ENCODE measurements around the gene PNPLA5. TPM values are rescaled to one million over a fixed set of nuclear protein-coding genes. Genes with fewer than 3 reads are reported as not detected.

PNPLA5 gene
- total RNA-seq, 1 donor from 2014 or later = not detected

DNA sequence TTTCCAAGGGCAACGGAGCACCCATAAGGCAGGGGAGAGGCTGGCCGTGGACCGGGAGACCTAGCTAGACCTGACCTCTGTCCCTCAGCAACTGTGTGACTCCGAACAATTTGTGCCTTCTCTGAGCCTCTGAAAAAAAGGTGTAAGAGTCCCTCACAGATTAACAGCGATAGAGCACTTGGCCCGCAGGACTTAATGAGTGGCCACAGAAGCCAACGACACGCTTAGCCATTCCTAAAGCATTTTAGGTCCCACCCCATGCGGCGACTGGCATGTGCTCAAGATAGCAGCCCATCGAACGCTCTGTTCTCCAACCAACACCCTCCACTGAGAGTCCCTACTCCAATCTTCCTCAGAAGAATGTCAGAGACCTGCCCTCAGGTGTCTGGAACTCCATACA, 31.0 kb downstream of the PNPLA5 start:
- H3K9me3 ChIP-seq (replicated peaks) = peaks cover 16% of the 10 kb centered on the region
- no peak for DNase-seq
- no peak overlapping the region for H3K27ac ChIP-seq (replicated peaks)
- no peak for TF ChIP-seq CTCF (IDR thresholded peaks at IDR 0.05; ENCODE audit: borderline replicate concordance)
- peaks cover 5% of the 10 kb centered on the region for H3K4me1 ChIP-seq
- H3K27me3 ChIP-seq (ENCODE audit: low read depth) = peaks cover 77% of the 10 kb centered on the region
- no peak overlapping the region for H3K4me3 ChIP-seq
- H3K36me3 ChIP-seq = no peaks in the 10 kb centered on the region
- intact Hi-C loops (cut with micrococcal nuclease) = no loop called here

DNA sequence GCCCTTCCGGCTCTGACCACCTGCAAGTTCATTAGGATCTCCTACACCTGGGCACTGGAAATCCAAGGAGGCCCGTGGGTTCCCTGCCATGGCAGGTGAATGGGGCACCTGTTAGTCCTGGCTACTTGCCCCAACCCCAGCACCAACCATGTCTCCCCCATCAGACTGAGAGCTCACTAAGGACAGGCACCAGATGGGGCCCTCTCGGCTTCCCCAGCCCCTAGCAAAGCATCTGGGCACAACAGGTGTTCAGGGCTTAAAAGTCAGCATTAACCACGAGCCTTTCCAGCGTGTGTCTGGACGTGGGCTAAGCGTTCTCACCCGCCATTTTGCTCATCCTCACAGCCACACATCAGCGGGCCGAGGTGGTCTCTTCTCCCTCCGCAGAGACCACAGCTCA, 31.7 kb downstream of the PNPLA5 start:
- intact Hi-C loops (cut with micrococcal nuclease) = no loop called here
- H3K27me3 ChIP-seq (ENCODE audit: low read depth) = peaks cover 72% of the 10 kb centered on the region
- TF ChIP-seq CTCF (IDR thresholded peaks at IDR 0.05; ENCODE audit: borderline replicate concordance) = no peak

GRCh38 chr22:43859621-43860020, 32.2 kb downstream of the PNPLA5 start:
- H3K4me3 ChIP-seq = no peak overlapping the region
- no peak for DNase-seq
- no peaks in the 10 kb centered on the region for H3K36me3 ChIP-seq
- peaks cover 67% of the 10 kb centered on the region for H3K27me3 ChIP-seq (ENCODE audit: low read depth)
- no peak overlapping the region for H3K27ac ChIP-seq (replicated peaks)
- H3K9me3 ChIP-seq (replicated peaks) = peaks cover 16% of the 10 kb centered on the region
- peaks cover 5% of the 10 kb centered on the region for H3K4me1 ChIP-seq
- TF ChIP-seq CTCF (IDR thresholded peaks at IDR 0.05; ENCODE audit: borderline replicate concordance) = no peak
- intact Hi-C loops (cut with micrococcal nuclease) = no loop called here

More for the DNA sequence above, 31.7 kb downstream of the PNPLA5 start:
- Histone ChIP-seq H3K36me3 (no peaks in the 10 kb centered on the region), H3K4me3 (no peak overlapping the region), H3K4me1 (peaks cover 5% of the 10 kb centered on the region), H3K27ac (replicated peaks) (no peak overlapping the region), H3K9me3 (replicated peaks) (peaks cover 16% of the 10 kb centered on the region)
- DNase-seq = no peak

DNA sequence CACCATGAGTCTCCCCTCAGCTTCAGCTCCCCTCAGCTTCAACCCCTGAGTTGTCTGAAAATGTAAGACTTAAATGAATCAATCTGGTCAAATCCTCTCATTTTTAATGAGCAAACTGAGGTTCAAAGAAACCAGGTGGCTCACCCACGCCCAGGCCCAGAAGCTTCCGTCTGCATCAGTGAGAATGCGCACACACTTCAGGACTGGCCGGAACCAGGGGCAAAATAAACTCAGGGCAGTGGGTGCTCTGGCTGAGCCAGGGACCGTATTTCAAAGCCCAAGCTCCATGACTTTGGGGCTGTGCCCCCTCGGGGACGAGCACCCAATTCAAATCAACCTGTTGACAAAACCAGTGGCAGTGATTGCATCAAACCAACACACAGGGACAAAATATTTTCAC, 32.6 kb downstream of the PNPLA5 start:
- Histone ChIP-seq H3K9me3 (replicated peaks) (peaks cover 16% of the 10 kb centered on the region), H3K27me3 (ENCODE audit: low read depth) (peaks cover 63% of the 10 kb centered on the region), H3K27ac (replicated peaks) (no peak overlapping the region), H3K36me3 (no peaks in the 10 kb centered on the region), H3K4me1 (peaks cover 5% of the 10 kb centered on the region), H3K4me3 (no peak overlapping the region)
- intact Hi-C loops (cut with micrococcal nuclease) = no loop called here
- DNase-seq = no peak
- no peak for TF ChIP-seq CTCF (IDR thresholded peaks at IDR 0.05; ENCODE audit: borderline replicate concordance)

GRCh38 chr22:43858156-43858895, 33.5 kb downstream of the PNPLA5 start:
- no peaks in the 10 kb centered on the region for H3K36me3 ChIP-seq
- H3K27me3 ChIP-seq (ENCODE audit: low read depth) = peaks cover 54% of the 10 kb centered on the region
- intact Hi-C loops (cut with micrococcal nuclease) = no loop called here
- no peak for TF ChIP-seq CTCF (IDR thresholded peaks at IDR 0.05; ENCODE audit: borderline replicate concordance)
- H3K27ac ChIP-seq (replicated peaks) = no peak overlapping the region
- peaks cover 5% of the 10 kb centered on the region for H3K4me1 ChIP-seq
- DNase-seq = no peak
- H3K9me3 ChIP-seq (replicated peaks) = peaks cover 16% of the 10 kb centered on the region
- H3K4me3 ChIP-seq = no peak overlapping the region

Data from left ventricle myocardium inferior (tissue), 1 donor.